Amniotic epithelial cell (primary cell): ENCODE data around the gene YPEL1.
"Not testable (repeated sequence)": the region's sequence is repeated elsewhere in the genome, so short reads cannot be mapped to it uniquely, and the experiment has no call there.

Source experiments
- DNase-seq: peaks from one replicate; pipeline ENCODE4 v3.0.0-alpha.2; 2010; ENCODE audit warnings: low read depth

YPEL1 gene

DNA sequence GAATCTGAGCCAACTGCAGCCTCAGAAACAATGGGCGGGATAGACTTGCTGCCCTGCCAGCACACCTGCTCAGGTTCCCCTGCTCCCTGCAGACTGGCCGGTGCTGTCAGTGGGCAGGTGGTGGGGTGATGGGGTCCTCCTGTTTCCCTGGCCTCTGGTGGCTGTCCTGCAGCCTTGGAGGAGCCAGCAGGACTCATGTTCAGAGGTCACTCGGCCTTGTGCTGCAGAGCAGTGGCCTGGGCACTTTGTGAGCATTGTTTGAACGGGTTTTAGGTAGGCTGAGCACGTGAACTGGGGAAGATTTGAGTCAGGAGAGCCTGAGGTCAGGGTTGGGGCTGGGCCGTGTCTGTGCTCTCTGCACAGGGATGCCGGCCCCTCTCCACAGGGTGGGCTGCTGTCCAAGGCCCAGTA lies 52.2 kb downstream of the YPEL1 start:
- DNase-seq, result no peak

DNA sequence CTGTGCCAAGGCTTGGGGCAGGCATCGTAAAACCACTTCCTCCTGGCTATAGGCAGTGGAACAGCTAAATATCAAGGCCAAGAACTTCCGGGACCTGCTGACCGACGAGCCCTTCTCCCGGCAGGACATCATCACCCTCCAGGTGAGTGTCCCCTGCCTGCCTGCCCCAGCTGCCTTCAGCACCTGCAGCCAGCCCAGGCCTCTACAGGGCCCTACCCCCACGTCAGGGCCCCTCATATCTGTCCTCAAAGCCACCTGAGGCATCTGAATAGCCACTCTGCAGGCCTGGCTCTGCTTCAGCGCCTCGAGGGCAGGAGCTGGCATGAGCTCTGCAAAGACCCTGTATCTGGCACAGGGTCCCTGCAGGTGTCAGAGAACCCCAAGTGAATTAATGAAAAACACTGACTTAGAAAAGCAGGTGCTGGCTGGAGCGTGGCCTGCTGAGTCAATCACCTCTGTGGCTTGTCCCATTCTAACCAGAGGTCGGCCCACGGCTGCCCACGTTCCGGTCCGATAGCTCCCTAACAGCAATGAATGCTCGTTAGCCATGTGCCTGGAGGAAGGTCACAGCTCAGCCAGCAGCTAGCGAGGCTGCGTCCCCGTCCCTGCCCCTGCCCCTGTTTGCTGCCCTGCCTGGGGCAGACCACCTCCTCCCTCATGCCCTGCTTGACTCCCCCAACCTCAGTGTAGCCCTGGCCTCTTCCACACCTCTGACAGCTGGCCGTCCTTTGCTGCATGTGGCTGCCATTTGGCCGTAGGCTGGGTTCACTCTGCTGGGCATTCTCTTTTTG lies 53.0 kb downstream of the YPEL1 start:
- no peak for DNase-seq

DNA sequence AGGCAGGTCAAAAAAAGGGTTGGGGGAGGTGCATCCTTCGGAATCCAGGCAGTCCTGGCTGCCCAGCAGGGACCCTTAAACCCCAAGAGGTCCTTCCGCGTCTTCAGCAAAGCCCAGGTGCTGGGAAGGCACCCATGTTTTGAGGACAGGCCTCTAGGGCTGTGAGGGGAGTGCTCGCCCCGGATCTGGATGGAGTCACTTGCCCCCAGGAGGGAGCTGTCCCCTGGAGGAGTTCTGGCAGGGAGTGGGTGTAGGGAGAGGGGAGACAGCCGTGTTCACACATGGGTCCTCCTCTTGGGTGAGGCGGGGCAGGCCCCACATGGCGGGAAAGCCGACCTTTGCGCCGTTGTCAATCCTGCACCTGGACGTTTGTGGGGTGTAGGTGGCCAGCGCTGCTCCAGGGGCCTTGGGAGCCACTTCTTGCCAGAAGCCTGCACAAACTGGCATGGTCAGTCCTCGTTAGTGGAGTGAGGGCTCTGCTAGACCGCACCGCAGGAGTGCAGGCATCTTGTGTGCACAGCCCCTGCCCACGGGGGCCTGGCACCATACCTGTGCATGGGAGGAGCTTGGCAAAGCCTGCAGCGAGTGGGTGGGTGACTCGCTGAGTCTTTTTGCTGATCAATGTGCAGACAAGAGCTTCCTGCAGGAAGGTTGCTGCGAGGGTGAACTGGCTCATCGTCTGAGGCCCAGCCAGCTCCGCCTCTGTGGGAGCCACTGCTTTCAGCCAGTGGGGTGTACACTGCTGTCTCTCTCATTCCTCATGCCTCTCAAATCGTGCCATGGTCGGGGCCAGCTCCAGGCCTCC lies 53.8 kb downstream of the YPEL1 start:
- DNase-seq, result no peak

DNA sequence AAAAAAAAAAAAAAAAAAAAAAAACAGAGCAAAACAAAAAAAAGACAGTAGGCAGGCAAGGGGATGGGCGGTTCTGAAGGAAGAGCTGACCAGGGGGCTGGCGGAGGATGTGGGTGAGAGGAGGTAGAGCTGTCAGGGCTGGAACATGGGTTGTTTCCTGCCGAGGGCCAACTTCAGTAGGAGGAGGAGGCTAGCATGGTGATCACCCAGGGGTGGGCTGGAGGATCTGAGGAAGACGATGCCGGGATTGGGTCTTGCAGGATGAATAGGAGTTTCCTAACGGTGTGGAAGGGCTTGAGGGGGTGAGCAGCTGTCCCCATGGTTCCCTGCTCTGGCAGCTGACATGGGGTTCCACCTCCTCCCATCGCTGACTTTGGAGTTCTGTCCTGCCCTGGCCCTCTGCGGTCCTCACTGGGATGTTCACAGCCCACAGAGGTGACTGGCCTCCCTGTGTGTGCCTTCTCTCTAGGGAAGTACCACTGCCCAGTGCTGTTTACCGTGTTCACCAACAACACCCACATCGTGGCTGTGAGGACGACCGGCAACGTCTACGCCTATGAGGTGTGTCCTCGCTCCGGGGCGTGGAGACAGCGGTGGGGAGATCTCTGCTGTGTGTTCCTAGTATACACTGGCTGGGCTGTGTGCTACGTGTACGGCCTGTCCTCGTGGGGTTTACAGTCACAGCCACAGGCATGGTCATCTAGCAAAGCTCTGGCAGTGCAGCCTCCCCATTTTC lies 54.6 kb downstream of the YPEL1 start:
- DNase-seq, result no peak

DNA sequence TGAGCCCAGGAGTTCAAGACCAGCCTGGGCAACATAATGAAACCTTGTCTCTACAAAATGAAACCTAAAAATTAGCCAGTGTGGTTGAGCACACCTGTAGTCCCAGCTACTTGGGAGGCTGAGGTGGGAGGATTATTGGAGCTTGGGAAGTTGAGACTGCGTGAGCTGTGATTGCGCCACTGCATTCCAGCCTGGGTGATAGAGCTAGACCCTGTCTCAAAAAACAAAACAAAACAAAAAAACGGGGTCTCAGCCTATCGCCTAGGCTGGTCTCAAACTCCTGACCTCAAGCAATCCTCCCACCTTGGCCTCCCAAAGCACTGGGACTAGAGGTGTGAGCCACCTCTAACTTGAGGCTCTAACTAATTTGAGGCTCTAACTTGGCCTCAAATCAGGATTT lies 56.2 kb downstream of the YPEL1 start:
- no peak for DNase-seq

DNA sequence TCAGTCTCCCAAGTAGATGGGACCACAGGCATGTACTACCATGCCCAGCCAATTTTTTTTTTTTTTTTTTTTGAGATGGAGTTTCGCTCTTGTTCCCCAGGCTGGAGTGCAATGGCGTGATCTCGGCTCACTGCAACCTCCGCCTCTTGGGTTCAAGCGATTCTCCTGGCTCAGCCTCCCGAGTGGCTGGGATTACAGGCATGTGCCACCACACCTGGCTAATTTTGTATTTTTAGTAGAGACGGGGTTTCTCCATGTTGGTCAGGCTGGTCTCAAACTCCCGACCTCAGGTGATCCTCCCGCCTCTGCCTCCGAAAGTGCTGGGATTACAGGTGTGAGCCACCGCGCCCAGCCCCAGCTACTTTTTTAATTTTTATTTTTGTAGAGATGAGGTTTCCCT lies 56.8 kb downstream of the YPEL1 start:
- DNase-seq, result not testable (repeated sequence)

DNA sequence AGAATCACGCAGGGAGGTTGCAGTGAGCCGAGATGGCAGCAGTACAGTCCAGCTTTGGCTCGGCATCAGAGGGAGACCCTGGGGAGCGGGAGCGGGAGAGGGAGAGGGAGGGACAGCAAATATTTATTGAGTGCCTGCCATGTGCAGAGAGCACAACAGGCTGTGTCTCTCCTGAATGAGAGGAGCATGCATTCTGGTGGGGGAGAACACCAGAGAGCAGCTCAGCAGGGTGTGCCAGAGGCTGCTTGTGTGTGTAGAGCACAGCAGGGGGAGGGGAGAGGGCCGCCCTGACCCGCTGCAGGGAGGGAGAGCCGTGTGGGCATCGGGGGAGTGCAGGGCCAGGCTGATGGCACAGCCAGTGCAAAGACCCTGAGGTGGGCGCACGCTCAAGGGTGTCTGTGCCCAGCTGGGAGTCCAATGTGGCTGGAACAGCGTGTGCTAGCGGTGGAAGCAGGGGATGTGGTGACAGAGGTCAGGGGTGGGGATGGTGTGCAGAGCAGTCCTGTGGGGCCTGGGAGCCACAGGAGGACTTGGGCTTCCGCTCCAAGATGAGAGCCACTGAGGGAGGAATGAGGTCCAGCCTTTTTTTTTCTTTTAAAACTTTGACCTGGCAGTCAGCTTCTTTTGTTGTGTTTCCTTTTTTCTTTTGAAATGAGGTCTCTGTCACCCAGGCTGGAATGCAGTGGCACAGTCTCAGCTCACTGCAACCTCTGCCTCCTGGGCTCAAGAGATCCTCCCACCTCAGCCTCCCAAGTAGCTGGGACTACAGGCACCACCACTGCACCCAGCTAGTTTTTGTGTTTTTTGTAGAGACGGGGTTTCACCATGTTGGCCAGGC lies 57.8 kb downstream of the YPEL1 start:
- no peak for DNase-seq

DNA sequence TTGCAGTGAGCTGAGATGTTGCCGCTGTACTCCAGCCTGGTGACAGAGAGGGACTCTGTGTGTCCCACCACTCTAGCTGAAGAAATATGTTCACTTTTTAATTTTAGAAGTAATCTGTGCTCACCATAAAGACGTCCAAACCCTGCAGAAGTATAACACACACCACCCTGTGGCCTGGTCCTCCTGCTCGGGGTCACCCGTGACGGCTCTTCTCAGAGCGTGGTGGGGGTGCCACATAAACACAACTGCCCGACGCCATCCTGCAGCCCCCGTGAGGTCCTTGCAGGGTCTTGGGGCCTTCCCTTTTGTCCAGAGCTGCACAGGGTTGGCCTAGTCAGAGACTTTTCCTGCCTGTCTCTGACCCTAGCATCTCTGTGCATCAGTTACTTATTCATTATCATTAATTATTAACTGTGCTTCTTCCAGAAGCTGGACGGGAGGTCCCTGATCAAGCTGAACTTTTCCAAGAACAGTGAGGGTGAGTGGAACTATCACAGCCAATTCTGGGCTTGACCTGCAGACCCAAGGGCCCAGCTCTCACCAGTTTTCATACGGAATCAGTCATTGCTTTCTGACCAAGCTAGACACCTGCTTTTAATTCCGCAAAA lies 60.9 kb downstream of the YPEL1 start:
- no peak for DNase-seq

DNA sequence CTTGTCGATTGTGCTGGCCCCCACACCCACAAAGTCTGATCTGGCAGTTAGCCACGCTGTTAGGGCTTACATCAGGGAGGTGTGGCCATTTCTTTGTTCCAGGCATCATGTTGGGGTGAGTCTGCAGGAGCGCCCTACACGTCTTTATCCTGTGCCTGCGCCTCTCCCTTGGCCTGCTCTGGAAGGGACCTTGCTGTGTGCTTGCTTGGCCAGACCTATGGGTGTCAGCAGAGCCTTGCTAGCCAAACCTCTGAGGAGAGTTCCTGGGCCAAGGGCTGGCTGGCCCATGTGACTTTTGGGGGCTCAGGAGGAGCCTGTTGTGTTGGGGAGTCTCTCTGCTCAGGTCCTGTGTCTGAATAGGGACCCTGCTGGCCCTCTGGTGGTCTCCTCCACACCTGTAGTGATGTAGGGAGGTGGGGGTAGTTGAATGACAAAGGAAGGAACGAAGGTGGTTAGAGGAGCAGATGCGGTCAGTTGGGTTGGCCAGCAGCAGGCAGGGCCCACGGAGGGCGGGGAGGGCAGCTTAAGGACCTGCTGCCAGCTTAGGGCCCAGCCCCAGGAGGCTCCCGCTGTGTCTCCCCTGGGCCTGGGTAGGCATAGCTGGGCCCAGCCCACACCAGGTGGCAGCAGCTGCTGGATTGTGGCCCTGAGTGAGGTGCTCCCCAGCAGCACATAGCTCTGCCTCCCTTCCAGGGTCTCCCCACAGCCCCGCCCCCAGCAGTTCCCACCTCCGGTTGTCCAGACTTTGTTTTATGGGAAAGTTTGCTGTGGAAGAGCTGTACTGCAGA lies 61.9 kb downstream of the YPEL1 start:
- no peak for DNase-seq

DNA sequence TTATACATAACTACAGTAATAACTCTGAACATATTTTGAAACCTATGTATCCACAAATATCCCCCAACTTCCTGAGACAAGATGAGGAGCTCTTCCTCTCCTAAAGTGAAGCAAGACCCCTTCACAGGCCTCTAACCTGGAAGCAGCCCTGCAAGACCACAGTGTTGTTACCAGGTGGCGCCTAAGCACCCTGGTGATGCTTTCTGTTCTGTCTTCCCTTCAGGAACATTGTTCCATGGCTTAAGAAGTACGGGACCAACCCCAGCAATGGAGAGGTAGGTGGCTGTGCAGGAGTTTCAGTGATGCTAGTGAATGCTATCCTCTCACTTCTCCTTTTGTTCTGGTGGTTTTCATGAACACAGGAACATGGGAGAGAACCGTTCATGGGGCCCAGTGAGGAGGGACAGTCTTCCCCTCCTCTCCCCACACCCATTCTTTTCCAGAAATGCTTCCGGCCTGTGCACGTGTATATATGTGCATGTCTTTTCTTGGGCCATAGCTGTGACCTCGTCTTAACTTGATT lies 63.4 kb downstream of the YPEL1 start:
- DNase-seq, result no peak

DNA sequence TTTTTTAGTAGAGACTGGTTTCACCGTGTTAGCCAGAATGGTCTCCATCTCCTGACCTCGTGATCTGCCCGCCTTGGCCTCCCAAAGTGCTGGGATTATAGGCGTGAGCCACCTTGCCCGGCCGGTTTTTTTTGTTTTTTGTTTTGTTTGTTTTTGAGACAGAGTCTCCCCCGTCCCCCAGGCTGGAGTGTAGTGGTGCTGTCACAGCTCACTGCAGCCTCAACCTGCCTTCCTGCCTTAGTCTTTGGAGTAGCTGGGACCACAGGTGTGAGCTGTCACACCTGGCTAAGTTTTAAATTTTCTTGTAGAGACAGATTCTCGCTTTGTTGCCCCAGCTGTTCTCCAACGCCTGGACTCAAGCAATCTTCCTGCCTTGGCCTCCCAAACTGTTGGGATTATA lies 66.6 kb downstream of the YPEL1 start:
- DNase-seq, result no peak

DNA sequence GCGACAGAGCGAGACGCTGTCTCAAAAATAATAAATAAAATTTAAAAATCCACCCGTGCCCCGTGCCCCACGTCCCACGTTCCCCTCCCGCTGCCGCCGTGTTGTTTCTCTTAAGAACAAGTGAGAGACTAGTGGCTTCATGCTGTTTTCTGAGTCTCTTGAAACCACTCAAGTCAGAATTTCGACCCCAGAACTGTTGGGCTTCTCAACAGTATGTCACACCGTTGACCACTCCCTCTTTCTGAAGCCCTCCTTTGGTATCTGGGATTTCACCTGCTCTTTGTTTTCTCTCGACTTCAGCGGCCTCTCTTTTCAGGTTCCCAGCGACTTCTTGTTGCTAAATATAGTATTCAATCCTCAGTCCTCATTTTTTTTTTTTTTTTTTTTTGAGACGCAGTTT lies 68.8 kb downstream of the YPEL1 start:
- DNase-seq, result no peak

DNA sequence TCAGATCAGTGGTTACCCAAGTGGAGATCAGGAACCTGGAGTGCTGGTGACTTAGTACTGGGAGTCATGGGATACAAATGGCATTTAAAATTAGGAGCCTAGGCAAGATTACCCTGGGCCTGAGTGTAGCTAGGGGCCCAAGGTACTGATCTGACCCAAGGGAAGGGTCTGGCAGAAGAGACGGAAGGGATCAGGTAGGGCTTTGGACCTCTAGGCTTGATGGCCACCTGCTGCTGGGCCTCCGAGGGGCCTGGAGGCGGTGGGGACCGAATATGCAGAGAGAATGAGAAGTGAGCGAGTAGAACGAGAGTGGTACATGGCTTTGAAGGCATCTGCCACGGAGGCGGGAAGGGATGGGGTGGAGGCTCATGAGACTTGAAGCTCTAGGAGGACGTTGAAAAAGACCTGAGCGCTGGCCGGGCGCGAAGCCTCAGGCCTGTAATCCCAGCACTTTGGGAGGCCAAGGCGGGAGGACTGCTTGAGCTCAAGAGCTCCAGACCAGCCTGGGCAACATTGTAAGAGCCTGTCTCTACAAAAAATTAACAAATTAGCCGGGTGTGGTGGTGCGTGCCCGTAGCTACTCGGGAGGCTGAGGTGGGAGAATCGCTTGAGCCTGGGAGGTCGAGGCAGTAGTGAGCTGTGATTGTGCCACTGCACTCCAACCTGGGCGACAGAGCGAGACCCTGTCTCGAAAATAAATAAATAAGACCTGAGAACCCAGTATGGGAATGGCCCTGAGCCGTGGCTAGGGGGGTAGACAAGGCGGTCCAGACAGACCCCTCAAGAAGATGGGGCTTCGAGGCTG lies 70.3 kb downstream of the YPEL1 start:
- DNase-seq, result no peak

DNA sequence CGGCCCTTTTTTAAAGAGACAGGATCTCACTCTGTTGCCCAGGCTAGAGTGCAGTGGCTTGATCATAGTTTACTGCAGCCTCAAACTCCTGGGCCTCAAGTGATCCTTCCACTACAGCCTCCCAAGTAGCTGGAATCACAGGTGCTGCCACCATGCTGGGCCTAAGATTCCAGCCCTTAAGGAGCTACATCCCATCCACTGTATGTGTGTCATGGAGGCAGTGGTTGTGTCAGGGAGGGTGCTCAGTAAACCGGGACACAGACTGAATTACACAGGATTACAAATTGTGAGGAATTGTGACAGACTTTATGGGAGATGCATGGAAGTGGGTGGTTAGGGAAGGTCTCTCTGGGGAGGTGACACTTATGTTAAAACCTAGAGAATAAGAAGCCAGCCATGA lies 71.9 kb downstream of the YPEL1 start:
- no peak for DNase-seq

DNA sequence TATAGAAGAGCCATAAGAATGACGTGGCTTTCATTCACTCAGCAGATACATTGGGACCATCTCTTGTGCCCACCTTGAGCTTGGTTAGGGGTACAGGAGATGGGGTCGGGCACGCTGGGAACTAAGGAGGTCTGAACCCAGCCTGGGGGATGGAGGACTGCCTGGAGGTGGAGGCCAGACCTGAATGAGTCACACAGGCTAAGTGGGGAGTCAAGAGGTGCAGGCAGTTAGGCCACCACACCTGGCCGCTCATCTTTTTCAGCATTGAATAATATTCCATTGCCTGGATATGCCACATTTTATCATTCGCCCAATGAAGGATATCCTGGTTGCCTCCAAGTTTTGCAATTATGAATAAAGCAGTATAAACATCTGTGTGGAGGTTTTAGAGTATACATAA lies 73.6 kb downstream of the YPEL1 start:
- DNase-seq, result no peak

DNA sequence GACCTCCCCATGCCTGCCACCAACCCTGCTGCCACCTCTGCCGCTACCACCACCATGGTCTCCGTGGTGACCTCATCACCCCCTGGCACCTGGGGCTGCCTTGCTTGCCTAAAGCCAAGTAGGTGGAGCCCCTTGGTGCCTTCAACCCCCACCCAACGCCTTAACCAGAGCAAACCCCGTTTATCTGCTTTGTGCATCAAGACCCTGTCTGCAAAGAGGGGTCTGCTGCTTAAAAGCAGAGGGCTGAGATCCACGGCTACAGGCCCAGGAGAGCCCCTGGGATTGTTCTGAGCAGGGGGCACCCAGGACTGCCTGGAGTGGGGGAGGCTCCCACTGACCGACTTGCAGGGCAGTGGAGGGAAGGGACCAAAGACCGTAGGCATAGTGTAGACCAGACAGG lies 74.7 kb downstream of the YPEL1 start:
- no peak for DNase-seq

DNA sequence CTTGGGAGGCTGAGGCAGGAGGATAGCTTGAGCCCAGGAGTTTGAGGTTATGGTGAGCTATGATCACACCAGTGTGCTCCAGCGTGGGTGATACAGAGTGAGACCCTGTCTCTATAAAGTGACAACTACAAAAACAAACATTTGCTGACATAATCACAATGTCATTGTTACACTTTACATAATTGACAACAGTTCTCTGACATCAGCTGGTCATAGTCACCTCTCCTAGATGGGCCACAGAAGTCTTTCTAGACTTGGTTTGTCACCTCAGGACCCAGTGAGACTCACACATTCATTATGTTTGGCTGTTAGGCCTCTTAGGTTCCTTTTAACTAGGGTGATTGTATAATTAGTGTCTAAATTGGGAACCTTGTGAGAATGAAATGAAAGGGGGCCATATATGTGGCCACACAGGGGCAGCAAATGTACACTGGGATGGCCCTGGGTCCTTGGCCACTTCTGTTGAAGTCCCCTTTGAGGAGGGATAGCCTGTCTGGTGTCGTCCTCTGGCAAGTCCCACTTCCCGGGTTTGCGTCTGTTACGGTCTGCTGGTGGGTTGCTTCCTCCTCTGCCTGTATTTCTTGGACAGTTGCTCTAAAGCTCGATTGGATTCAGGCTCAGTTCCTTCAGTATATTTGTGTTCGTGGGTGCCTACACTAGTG lies 75.6 kb downstream of the YPEL1 start:
- no peak for DNase-seq

DNA sequence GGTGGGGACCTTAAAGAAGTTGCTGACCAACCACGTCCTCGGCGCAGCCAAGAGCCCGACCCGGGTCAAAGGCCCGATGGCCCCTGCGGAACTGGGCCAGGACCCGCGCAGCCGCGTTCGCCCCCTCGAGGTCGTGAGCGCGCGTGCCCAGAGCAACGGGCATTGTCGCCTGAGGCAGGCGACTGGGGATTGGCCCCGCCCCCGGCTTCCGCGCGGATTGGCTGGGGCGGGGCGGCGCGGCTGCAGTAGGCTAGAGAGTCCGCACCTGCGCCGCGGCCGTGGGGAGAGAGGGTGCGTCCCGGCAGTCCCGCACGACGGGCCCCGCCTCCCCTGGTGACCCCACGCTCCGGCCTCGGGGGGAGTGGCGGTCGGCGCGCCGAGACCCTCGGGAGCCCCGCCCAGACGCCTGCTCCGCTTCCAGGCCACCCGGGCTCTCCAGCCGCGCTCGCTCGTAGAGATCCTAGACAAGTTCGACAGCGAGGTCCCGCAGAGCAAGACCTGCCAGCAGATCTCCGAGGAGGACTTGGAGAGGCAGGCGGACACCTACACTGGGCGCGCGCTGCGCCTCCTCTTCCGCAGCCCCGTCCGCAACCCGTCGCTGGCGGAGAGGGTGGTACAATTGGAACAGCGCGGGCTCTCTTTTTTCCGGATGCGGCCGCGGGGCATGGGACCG lies 78.1 kb downstream of the YPEL1 start:
- DNase-seq, result no peak

DNA sequence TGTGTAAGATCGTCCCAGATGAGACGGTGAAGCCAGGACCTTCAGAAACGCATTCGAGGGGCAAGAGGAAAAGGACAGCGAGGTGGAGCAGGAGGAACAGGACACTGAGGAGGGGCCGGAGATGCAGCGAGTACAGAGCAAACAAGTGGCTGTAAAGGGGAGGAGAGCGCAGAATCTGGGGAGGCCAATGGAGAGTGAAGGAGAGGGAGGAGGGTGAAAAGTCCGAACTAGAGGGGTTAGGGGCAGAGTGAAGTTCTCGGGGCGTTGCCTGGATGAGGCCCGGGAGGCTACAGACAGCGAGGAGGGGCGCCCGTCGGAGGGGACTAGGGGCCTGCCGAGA lies 78.6 kb downstream of the YPEL1 start:
- no peak for DNase-seq
